Caco-2 (cell line): ENCODE measurements around the gene TCF12. TPM values are rescaled to one million over a fixed set of nuclear protein-coding genes. Genes with fewer than 3 reads are reported as not detected.

ENCODE experiments used
- BruUV-seq: library from RNA; stranded (reverse); fragments of 400-500 nt; replicated peaks from 2 replicates; lab custom pipeline; 2021; lab: Mats Ljungman, UMichigan
- CTCF ChIA-PET: fragments of 300-600 bp; sonication (Branson Sonifier 250); formaldehyde crosslinking; loops from one replicate; lab custom pipeline; 2022; ENCODE audit warnings: antibody characterized with exemption; lab: Charles Lee
- POLR2A ChIA-PET: fragments of 300-600 bp; sonication (Branson Sonifier 250); formaldehyde crosslinking; loops from one replicate; lab custom pipeline; 2022; ENCODE audit warnings: antibody characterized with exemption; lab: Charles Lee
- DNase-seq, 2 experiments: peaks; one replicate each; pipeline versions ENCODE4 v3.0.0 to v3.0.0-alpha.2; 2020 to 2022
- H3K27me3 ChIP-seq: replicated peaks from 2 replicates; pipeline ENCODE4 v1.6.0; 2011; ENCODE audit warnings: low read length; ENCODE audit not compliant: control insufficient read depth, insufficient read depth
- H3K36me3 ChIP-seq: 2 replicates; pipeline ENCODE4 v1.5.1; 2011; ENCODE audit warnings: low read length; ENCODE audit not compliant: control insufficient read depth, insufficient read depth
- H3K4me1 ChIP-seq: fragments of 250-450 bp; sonication (Bioruptor Pico); 2 replicates; pipeline ENCODE4 v1.5.1; 2020; ENCODE audit warnings: mild to moderate bottlenecking
- H3K4me3 ChIP-seq: 2 replicates; pipeline ENCODE4 v1.5.1; 2011; ENCODE audit warnings: low read depth, mild to moderate bottlenecking, control low read depth, low read length
- H3K9me3 ChIP-seq: fragments of 250-450 bp; sonication (Bioruptor Pico); 2 replicates; pipeline ENCODE4 v1.5.1; 2020; ENCODE audit warnings: mild to moderate bottlenecking, moderate library complexity
- H3K27ac Mint-ChIP-seq: one replicate; pipeline ENCODE4 v1.8.0; 2022; ENCODE audit warnings: mixed read lengths; ENCODE audit not compliant: unreplicated experiment
- H3K27me3 Mint-ChIP-seq: one replicate; pipeline ENCODE4 v1.8.0; 2022; ENCODE audit warnings: mixed read lengths; ENCODE audit not compliant: insufficient read depth, unreplicated experiment
- H3K36me3 Mint-ChIP-seq: one replicate; pipeline ENCODE4 v1.8.0; 2022; ENCODE audit warnings: mild to moderate bottlenecking, mixed read lengths; ENCODE audit not compliant: insufficient read depth, unreplicated experiment
- H3K4me1 Mint-ChIP-seq: one replicate; pipeline ENCODE4 v1.8.0; 2022; ENCODE audit warnings: low read depth, mixed read lengths; ENCODE audit not compliant: unreplicated experiment
- H3K4me3 Mint-ChIP-seq: one replicate; pipeline ENCODE4 v1.8.0; 2022; ENCODE audit warnings: mild to moderate bottlenecking, moderate library complexity, mixed read lengths; ENCODE audit not compliant: unreplicated experiment
- H3K9me3 Mint-ChIP-seq: one replicate; pipeline ENCODE4 v1.8.0; 2022; ENCODE audit warnings: mixed read lengths; ENCODE audit not compliant: unreplicated experiment
- CTCF ChIP-seq, 2 experiments: fragments of 200-600 bp in 1 of 2; IDR thresholded peaks; 1 replicate in 1 of 2; 2 replicates in 1 of 2; pipeline versions ENCODE4 v1.5.1 to v1.8.0; 2011 to 2022; ENCODE audit warnings: antibody characterized with exemption in 1 of 2, control low read depth in 1 of 2, inconsistent platforms in 1 of 2, low read depth in 1 of 2, low read length in 1 of 2, mild to moderate bottlenecking in 1 of 2, moderate library complexity in 1 of 2; ENCODE audit not compliant: insufficient read depth in 1 of 2, severe bottlenecking in 1 of 2, unreplicated experiment in 1 of 2
- intact Hi-C: fragments of 100-400 bp; cut with micrococcal nuclease; formaldehyde crosslinking; loops from one replicate; pipeline ENCODE4 v1.10.0; 2022; ENCODE audit not compliant: unreplicated experiment
- total RNA-seq: library from RNA; stranded (reverse); gene quantifications from 2 replicates; pipeline ENCODE4 v1.2.3, GENCODE V29; 2022

The TCF12 gene
- total RNA-seq, 1 experiment from 2014 or later, result 64.4 TPM

- Histone ChIP-seq H3K36me3 (no peaks in the 10 kb centered on the region), H3K9me3 (no peaks in the 10 kb centered on the region), H3K4me3 (no peak overlapping the region), H3K4me1 (peaks cover 4% of the 10 kb centered on the region), H3K27me3 (no peaks in the 10 kb centered on the region)
- ChIA-PET POLR2A (no interaction called here), CTCF (no interaction called here)
- no peak overlapping the region for H3K4me3 Mint-ChIP-seq
- intact Hi-C loops, result no loop called here
- DNase-seq, result no peak
- no peaks in the 10 kb centered on the region for H3K27me3 Mint-ChIP-seq
- H3K9me3 Mint-ChIP-seq, result no peaks in the 10 kb centered on the region
- no peak for TF ChIP-seq CTCF (IDR thresholded peaks at IDR 0.05; ENCODE audit: insufficient read depth in 1 of 2, low read depth in 1 of 2, low read length in 1 of 2, severe bottlenecking in 1 of 2, unreplicated experiment in 1 of 2)
- H3K36me3 Mint-ChIP-seq, result no peaks in the 10 kb centered on the region
- H3K27ac Mint-ChIP-seq, result no peak overlapping the region
- no TSS peak for BruUV-seq
- peaks cover 21% of the 10 kb centered on the region for H3K4me1 Mint-ChIP-seq
Observed at GRCh38 chr15:57217778-57218598, 299.5 kb downstream of the TCF12 start.

- no peak overlapping the region for H3K4me3 Mint-ChIP-seq
- no peaks in the 10 kb centered on the region for H3K9me3 Mint-ChIP-seq
- no peak overlapping the region for H3K27ac Mint-ChIP-seq
- no TSS peak for BruUV-seq
- Histone ChIP-seq H3K9me3 (no peaks in the 10 kb centered on the region), H3K36me3 (no peaks in the 10 kb centered on the region), H3K4me3 (no peak overlapping the region), H3K27me3 (no peaks in the 10 kb centered on the region), H3K4me1 (no peaks in the 10 kb centered on the region; the same call in none of the 2 replicates)
- H3K4me1 Mint-ChIP-seq, result peaks cover 17% of the 10 kb centered on the region
- POLR2A ChIA-PET, result no interaction called here
- H3K27me3 Mint-ChIP-seq, result no peaks in the 10 kb centered on the region
- intact Hi-C loops, result no loop called here
- DNase-seq, result no peak
- TF ChIP-seq CTCF (IDR thresholded peaks at IDR 0.05; ENCODE audit: insufficient read depth in 1 of 2, low read depth in 1 of 2, low read length in 1 of 2, severe bottlenecking in 1 of 2, unreplicated experiment in 1 of 2), result no peak
- no peaks in the 10 kb centered on the region for H3K36me3 Mint-ChIP-seq
- CTCF ChIA-PET, result no interaction called here
Observed at GRCh38 chr15:57218826-57219576, 300.6 kb downstream of the TCF12 start.

GRCh38 chr15:57220205-57220604 is 301.8 kb downstream of the TCF12 start:
- Histone ChIP-seq H3K4me3 (no peak overlapping the region), H3K27me3 (no peaks in the 10 kb centered on the region), H3K9me3 (no peaks in the 10 kb centered on the region), H3K4me1 (no peaks in the 10 kb centered on the region; the same call in none of the 2 replicates), H3K36me3 (no peaks in the 10 kb centered on the region)
- no peak for TF ChIP-seq CTCF (IDR thresholded peaks at IDR 0.05; ENCODE audit: insufficient read depth in 1 of 2, low read depth in 1 of 2, low read length in 1 of 2, severe bottlenecking in 1 of 2, unreplicated experiment in 1 of 2)
- CTCF ChIA-PET, result no interaction called here
- peaks cover 9% of the 10 kb centered on the region for H3K4me1 Mint-ChIP-seq
- no peaks in the 10 kb centered on the region for H3K9me3 Mint-ChIP-seq
- no peak overlapping the region for H3K27ac Mint-ChIP-seq
- no peak overlapping the region for H3K4me3 Mint-ChIP-seq
- no peaks in the 10 kb centered on the region for H3K36me3 Mint-ChIP-seq
- DNase-seq, result no peak
- intact Hi-C loops, result no loop called here
- no peaks in the 10 kb centered on the region for H3K27me3 Mint-ChIP-seq
- no TSS peak for BruUV-seq
- POLR2A ChIA-PET, result no interaction called here
